GM12873 (cell line): ENCODE data around the gene CLP1.

ENCODE experiments used
- TF ChIP-seq, protein P1 (sequence below): IDR thresholded peaks from 2 replicates; pipeline ENCODE4 v1.5.1; 2012; ENCODE audit warnings: low read depth, mild to moderate bottlenecking, moderate library complexity, low read length, control low read depth; ENCODE audit not compliant: insufficient read depth; ENCODE audit errors: missing control alignments

The CLP1 gene

DNA sequence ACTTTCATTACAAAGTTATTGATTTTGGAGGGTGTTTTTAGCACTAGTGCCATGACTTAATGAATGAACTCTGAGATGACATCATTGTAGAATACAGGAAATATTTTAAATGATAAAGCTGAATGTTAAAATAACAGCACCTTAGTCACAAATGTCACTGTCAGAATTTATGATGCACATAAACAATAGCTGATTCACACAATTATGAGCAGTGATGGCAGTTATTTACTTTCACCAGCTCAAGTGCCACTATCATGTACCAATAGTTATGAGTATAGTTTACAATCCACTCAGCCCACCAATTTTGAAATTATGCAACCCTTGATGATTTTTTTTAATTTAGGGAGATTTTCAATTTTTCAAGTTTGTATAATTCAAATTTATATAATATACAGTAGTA lies 37.1 kb upstream of the CLP1 start:
- TF ChIP-seq, protein P1, sequence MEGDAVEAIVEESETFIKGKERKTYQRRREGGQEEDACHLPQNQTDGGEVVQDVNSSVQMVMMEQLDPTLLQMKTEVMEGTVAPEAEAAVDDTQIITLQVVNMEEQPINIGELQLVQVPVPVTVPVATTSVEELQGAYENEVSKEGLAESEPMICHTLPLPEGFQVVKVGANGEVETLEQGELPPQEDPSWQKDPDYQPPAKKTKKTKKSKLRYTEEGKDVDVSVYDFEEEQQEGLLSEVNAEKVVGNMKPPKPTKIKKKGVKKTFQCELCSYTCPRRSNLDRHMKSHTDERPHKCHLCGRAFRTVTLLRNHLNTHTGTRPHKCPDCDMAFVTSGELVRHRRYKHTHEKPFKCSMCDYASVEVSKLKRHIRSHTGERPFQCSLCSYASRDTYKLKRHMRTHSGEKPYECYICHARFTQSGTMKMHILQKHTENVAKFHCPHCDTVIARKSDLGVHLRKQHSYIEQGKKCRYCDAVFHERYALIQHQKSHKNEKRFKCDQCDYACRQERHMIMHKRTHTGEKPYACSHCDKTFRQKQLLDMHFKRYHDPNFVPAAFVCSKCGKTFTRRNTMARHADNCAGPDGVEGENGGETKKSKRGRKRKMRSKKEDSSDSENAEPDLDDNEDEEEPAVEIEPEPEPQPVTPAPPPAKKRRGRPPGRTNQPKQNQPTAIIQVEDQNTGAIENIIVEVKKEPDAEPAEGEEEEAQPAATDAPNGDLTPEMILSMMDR = no peak

DNA sequence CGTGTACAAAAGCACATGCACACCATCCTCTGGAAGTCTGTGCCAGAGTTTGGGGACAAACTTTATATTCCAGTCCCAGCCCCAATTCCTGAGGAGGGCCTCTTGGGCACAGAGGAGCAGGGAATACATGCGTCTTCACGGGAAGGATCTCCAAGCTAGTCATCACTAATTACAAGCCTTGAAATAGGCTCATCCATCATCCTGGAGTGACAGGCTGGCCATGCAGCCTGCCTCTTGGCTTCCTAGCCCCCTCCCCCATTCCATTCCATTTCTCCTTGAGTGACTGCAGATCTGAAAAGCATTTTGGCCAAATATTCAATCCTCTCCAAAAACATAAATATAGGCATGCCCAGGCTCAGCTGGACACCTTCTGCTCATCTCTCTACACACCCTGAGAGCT lies 35.3 kb upstream of the CLP1 start:
- TF ChIP-seq, protein P1 = no peak

DNA sequence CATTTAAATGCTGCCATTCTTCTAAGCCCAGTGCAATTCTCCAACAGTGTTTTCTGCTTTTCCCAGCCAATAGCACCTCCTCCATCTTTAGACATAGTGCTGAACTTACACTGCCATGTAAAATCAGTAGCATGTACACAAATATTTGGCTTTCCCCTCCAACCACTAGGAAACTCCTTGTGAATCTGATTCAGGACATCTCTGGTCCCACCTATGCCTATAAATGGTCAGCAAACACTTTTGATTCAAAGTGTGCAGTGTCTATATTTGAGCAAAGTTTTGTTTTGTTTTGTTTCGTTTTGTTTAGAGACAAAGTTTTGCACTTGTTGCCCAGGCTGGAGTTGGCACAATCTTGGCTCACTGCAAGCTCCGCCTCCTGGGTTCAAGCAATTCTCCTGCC lies 32.7 kb upstream of the CLP1 start:
- TF ChIP-seq, protein P1 = no peak

DNA sequence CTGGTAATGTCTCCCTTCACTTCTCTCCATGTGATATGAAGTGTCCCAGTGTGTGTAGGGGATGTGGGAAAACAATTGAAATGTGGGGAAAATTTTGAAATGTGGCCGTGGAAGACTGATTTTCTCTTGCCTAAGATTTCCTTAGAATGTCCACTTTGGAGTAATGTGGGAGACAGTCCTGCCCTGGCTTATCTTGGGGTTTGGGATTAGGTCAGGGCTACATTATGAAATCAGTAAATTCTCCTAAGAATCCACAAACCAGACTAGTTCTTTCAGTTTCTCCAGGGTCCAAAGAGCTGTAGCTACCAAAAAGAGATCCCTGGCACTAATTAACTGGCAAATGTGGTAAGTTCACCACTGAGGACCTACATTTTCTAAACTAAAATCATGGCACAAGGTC lies 30.7 kb upstream of the CLP1 start:
- TF ChIP-seq, protein P1 = no peak

DNA sequence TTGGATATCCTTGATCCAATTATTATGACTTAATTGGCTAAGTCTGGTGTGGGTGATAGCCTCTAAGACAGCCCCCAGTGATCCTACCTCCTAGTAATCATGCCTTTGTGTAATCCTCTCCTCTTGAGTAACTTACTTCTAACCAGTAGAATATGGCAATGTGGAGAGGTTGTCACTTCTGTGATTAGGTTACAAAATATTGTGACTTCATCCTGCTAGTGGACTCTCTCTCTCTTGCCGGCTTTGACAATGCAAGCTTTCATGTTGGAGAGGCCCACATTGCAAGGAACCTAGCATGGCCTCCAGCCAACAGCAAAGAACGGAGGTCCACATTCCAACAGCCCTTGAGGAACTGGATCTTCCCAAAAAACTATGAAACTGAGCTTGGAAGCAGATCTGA lies 27.4 kb upstream of the CLP1 start:
- TF ChIP-seq, protein P1 = no peak

DNA sequence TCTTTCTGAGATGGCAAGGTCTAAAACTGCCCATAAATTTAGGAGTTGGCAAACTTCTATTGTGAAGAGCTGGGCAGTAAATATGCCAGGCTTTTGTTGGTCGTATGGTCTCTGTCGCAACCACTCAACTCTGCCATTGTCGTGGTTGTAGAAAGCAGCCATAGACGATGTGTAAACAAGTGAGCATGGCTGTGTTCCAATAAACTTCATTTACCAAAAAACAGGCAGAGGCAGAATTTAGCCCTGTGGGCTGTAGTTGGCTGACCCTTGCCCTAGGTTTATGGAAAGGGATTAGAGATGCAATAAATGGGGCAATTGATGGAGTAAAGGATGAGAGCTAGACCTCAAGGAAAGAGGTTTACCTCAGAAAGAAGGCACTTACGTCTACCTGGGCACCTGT lies 25.4 kb upstream of the CLP1 start:
- TF ChIP-seq, protein P1 = no peak

DNA sequence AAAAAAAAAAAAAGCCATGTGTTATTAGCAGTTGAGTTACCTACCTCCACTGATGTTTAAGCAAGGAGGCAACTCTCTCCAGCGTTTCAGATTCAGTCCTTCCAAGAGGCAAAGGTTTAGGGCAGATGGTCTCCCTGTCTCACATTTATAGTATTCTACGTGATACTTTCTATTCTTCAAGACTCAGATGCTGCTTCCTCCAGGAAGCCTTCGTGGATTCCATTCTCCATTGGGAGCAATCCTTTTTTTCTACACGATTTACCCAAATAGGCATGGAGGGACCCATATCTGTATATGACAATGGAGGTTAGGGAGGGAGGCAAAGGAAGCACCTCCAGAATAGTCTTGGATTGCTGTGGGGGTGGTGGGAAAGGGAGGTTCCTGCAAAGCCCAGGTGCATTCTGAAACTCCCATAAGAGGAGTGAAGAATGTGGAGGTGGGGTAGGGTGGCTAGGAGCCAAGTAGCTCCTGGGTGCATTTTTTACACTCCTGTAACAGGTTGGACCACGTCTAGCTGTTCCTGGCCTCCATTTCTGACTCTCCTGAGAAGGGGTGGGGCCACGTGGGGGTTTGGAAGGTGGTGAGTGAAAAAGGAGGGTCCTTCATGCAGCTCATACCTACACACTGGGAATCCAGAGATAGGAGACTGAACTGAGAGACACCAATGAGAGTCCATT lies 24.0 kb upstream of the CLP1 start:
- TF ChIP-seq, protein P1 = no peak

DNA sequence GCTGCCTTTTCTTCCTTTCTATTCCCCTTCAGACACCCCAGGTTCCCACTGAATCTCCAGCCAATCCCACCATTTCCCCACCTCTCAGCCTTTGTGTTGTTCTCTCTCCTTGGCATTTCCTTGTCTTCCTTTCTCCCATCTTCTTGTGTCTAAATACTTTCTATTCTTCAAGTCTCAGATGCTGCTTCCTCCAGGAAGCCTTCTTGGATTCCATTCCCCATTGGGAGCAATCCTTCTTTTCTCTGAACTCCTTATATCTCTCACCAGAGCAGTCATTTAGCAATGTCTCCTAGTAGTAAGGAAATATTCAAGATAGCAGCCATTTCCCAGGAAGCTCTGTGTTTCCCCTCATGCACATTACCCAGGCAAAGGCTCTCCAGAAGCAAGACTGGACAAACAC lies 23.3 kb upstream of the CLP1 start:
- TF ChIP-seq, protein P1 = no peak
